ELF-1 (cell line): ENCODE results near the gene NUSAP1.
A peak's percentile ranks its signal among the peaks of the same experiment; 100 is the strongest.
"Not testable (repeated sequence)": the region's sequence is repeated elsewhere in the genome, so short reads cannot be mapped to it uniquely, and the experiment has no call there.

ENCODE experiments used
- DNase-seq: peaks from one replicate; pipeline ENCODE4 v3.0.0-alpha.2; 2016; ENCODE audit warnings: low read depth, low spot score

The NUSAP1 gene

DNA sequence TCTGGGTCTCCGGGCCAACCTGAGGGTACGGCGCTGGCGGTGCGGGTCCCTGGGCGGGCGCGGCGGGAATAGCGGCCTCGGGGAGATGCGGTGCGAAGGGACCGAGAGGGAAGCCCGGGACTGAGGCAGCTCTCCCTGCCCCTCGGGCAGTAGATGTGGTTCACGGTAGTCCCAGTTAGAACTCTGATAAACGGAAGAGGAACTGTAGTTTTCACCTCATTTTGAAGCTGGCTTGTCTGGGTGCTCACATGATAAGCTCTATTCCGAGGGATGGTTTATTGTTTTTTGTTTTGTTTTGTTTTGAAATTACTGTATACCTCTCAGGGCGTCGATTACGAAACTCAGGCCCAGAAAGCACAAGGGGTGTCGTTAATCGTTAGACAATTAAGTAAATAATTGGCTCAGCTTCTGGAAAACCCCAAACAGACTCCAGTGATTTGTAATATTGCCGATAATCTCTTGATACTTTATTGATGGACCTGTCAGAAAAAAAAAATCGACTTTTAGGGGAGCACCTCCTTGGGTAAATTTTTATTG is 413 bp downstream of the NUSAP1 start:
- DNase-seq: no peak

DNA sequence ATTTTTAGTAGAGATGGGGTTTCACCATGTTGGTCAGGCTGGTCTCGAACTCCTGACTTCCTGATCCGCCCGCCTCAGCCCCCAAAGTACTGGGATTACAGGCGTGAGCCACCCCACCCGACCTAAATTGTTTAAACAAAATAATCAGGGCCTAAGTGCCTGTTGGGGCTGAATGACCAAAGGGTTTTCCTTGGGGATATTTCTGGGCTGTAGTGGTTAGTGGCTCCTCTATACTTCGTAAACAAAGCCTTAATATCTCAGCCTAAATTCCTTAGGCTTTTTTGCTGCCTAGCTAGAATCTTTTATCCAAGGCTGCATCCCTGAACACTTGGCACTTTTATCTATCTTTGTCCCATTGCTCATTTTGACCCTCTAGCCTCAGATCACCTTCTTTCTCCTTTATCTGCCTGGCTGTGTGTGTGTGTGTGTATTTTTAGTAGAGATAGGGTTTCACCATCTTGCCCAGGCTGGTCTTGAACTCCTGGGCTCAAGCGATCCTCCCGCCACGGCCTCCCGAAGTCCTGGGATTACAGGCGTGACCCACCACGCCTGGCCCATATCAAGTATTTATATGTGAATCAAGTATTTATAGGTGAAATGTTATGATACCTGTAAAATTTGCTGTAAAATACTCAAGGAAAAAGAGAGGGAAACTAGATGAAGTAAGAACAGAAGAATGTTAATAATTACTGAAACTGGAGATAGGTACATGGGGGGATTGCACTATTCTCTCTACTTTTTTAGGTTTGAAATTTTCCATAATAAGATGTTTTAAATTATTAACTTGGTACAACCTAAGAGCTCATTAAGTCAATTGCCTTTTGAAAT is 1.8 kb downstream of the NUSAP1 start:
- DNase-seq: peak; percentile 34

DNA sequence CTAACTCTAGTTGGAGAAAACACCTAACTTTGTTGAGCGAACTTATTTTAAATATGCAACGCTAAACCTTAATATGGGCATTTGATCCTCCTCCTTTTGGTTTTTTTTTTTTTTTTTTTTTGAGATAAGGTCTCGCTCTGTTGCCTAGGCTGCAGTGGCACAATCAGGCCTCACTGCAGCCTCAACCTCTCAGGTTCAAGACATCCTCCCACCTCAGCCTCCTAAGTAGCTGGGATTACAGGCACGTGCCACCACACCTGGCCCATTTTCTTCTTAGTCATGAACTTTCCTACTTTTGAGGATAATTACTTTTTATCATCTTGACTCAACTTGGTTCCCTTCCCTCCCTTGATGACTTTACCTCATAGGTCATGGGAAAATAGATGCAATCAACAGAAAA is 3.9 kb downstream of the NUSAP1 start:
- DNase-seq: no peak

DNA sequence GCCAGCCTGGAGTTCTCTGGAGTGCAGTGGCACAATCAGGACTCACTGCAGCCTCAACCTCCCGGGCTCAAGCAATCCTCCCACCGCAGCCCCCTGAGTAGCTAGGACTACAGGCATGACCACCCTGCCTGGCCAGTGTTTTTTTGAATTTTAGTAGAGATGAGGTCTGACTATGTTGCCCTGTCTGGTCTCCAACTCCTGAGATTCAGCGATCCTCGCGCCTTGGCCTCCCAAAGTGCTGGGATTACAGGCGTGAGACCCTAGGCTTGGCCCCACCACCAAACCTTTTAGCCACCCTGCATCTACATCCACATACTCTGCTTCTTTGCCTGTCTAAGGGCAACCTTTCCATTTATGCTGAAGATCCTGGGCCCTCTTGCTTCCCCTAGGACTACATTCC is 4.4 kb downstream of the NUSAP1 start:
- DNase-seq: no peak

DNA sequence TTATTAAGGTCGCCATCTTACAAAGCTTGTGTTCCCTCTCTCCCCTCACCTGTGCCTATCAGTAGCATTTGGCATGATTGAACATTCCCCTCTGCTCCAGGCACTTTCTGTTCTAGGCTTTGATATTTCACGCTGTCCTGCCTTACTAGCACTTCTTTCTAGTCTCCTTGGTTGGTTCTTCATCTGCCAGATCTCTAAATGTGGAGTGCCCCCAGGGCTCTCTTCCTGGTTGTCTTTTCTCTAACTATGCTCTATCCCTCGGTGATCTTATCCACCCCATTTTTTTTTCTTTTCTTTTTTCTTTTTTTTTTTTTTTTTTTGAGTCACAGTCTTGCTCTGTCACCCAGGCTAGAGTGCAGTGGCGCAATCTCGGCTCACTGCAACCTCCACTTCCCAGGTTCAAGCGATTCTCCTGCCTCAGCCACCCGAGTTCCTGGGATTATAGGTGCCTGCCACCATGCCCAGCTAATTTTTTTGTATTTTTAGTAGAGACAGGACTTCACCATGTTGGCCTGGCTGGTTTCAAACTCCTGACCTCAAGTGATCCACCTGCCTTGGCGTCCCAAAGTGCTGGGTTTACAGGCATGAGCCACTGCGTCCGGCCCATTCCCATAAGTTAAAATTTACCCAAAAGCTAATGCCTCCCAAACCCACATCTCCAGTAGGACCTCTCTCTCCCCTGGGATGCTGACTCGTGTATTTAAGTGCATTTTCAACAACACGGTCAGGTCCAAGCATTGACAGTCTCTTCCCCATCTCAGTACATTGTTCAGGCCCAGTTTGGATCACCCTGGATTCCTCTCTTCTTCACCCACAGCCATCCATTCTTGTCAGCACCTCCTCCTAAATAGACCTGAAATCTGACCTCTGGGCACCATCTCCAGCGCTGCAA is 5.2 kb downstream of the NUSAP1 start:
- DNase-seq: peak; percentile 31

DNA sequence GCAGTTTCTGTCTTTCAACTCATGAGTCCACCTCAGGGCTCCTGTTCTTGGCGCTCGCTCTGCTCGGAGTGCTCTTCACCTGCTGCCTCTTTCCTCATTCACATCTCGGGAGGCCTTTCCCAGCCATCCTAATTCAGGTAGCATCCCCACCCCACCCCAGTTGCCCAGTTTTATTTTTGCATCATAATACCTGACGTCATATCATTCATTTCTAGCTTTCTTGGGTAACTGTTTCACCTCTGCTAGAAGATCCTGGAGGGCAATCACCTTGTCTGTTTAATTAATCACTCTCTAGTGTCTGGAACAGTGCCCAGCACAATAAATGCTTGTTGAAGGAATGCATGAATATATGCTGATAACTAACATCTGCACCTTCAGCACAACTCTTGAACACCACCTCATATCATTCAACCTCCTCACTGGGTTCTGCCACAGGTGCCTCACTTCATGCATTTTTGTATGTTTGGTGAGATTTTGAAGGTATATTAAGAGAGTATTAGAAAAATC is 7.6 kb downstream of the NUSAP1 start:
- DNase-seq: no peak

DNA sequence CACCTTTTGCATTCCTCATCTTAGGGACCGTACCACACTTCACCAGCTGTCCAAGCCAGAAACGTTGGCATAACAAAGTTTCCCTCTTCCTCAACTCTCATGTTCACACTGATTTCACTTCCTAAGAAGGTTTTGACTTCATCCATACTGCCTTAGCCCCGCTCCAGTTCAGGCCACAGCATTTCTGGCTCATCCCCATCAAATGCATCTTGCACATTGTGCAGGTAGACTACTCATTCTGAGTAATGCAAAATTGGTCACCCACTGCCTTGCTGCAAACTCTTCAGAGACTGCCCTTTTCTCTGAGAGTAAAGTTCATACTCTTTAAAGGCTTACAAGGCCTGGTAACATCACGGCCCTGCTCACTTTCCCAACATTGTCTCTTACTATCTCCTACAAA is 8.8 kb downstream of the NUSAP1 start:
- DNase-seq: no peak

DNA sequence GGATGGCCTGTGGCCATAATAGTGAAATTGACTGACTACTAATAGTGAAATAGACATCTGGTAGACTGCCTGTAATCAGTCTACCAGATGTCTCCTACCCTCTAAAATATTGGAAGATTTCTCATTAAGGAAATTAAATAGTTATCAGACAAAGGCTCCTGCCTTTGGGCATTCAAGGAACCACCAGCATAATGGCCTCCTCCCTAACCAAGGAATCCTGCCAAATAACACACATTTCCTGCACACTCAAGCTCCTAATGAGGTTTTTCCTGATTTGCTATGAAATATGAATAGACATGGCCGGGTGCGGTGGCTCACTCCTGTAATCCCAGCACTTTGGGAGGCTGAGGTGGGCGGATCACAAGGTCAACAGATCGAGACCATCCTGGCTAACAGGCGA is 14.6 kb downstream of the NUSAP1 start:
- no peak for DNase-seq

DNA sequence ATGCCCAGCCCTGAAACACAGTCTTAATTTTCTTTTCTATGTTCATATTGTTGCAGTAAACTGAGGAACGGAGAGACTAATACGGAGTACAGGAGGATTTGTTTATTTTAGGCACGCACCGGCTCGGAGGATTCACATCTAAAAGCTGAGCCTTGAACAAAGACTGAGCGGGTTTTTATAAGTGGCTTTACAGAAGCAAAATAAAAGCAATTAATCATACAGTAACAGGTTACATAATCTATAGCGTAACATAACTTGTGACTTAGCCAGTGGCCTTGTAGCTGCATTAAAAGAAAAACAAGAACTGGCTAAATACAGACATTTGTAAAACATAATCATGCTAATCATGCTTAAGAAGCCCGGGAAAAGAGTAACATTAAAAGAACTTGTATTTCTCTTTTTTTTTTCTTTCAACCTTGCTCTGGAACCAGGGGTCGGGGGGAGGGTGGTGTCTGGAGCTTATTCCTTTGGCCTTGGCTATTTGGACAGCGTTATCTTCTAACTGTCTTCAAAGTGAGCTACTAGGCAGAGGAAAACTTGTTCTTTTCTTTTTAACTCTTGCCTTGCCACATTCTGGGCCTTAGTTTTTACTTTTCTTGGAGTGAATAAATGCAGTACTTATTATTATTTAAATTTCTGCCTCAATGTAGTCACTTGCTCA is 17.5 kb downstream of the NUSAP1 start:
- DNase-seq: no peak

DNA sequence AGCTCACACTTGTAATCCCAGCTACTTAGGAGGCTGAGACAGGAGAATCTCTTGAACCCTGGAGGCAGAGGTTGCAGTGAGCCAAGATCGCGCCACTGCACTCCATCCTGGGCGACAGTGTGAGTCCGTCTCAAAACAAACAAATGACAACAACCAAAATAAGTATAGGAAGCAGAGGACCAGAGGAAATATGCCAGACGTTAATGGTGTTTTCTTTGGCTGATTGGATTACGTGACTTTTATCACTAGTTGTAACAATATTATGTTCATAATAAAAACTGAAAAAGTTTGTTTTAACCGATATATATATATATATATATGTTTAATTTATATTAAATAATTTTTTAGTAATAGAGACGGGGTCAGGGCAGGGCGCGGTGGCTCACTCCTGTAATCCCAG is 21.7 kb downstream of the NUSAP1 start:
- DNase-seq: no peak

DNA sequence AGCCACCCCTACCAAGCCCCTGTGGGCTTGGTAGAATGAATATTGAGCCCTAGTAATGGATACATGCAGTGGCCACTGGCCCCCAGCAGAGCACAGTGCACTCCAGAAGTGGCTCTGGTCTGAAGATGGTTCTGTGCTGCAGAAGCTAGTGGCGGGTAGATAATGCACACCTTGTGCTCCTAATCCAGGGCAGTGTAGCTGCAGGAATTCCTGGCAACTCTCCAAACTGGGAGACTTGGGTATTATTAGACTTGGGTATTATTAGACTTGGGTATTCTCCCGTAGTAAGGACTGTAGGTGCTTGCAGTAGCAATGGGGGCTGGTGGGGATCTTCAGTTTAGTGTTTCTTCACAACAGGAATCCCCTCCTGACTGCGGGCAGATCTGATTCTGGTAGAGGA is 34.7 kb downstream of the NUSAP1 start:
- no peak for DNase-seq

DNA sequence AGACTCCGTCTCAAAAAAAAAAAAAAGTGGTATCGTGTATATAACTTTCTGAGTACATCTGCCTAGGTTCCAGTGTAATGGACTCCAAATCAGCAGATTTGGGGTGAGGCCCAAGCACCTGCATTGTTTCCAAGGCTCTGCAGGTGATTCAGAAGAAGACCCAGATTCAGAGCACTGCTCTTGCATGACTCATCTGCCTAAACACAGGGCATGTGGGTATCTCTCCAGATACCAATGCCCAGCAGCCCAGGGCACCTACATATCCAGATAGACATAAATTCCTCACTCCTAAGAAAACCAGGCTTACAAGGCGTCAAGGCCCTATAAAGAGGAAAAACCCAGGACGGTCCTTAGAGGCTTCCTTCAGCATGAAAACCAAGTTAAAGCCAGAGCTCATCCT is 45.3 kb downstream of the NUSAP1 start:
- DNase-seq: no peak

DNA sequence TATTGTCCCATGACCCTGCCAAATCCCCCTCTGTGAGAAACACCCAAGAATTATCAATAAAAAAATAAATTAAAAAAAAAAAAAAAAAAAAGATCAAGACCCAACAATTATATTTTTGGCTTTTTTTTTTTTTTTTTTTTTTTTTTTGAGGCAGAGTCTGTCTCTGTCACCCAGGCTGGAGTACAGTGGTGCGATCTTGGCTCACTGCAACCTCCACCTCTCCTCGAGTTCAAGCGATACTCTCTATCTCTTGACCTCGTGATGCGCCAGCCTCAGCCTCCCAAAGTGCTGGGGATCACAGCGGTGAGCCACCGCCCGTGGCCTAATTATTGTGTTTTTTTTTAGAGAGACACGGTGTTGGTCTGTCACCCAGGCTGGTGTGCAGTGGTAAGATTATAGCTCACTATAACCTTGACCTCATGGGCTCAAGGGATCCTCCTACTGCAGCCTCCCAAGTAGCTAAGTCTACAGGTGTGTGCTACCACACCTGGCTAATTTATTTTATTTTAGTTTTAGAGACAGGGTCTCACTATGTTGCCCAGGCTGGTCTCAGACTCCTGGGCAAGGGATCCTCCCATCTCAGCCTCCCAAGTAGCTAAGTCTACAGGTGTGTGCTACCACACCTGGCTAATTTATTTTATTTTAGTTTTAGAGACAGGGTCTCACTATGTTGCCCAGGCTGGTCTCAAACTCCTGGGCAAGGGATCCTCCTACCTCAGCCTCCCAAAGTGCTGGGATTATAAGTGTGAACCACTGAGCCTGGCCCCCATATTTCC is 51.5 kb downstream of the NUSAP1 start:
- not testable (repeated sequence) for DNase-seq

DNA sequence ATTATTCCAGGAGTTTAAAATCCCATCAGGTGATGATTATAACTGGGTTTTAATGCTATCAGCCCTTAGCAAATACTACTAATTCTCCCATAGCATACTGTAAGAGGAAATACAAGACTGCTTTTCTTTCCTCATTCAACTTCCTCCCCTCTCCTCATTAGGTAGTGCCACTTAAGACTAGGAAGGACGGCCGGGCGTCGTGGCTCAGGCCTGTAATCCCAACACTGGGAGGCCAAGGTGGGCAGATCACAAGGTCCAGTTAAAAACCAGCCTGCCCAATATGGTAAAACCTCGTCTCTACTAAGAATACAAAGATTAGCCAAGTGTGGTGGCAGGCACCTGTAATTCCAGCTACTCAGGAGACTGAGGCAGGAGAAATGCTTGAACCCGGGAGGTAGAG is 55.0 kb downstream of the NUSAP1 start:
- no peak for DNase-seq

DNA sequence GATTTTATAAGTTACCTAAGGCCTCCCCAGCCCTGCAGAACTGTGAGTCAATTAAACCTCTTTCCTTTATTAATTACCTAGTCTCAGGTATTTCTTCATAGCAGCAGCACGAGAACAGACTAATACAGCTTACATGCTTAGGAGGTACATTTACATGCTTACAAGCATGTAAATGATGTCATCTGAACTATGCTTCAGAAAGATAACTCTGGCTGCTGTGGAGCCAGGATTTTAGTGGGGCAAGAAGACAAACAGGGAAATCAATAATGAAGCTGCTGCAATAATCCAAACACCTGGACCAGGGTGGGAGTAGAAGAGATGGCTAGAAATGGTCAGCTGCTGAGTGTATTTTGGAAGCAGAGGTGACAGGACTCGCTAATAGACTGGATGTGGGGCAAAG is 60.0 kb downstream of the NUSAP1 start:
- DNase-seq: no peak

DNA sequence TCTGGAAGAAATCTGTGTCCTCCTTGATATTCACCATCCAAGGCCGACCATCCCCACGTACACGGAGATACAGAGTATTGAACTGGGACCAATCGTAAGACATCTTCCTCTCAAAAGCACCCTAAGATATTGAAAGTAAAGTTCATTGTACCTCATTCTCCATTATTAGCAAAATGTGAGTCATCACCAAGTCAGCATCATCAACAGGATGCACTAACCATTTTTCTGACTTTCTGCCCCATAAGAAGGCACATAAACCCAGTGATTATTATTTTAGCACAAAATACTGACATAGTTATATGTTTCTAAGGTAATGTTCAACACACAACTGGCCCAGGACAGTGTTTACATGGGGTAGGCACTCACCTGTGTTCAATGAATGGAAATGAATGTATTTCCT is 62.2 kb downstream of the NUSAP1 start:
- DNase-seq: no peak

DNA sequence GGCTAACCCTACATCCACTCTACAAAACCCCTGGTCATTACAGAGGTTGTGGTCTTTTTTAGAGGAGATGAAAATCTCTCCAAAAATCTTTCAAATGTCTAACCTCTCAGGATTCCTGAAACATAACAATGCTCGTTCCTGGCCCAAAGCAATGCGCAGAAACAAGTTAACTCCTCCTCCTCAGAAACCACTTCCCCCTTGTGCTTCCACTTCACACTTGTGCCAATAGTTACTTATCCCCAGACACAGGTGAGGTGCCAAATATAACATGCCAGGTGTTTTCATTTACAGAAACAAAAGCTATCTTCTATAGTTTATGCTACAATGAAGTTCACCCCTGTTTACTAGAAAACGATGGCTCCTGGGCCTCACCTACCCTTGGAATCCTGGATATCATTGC is 63.4 kb downstream of the NUSAP1 start:
- no peak for DNase-seq

DNA sequence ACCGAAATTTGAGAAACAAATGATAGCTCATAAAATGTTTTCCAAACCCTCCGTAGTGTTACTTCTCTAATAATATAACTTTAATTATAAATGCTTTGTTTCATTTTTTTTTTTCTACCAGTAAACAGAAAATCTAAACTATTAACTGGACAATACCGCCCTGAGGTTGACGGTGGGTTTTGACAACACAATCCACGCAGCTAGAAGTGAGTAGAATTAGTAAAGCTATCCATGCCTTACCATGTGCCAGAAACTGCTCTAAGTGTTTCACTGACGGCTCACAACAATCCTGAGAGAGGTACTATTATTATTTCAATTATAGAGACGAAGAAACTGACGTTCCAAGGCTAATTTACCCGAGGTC is 69.2 kb downstream of the NUSAP1 start:
- no peak for DNase-seq

DNA sequence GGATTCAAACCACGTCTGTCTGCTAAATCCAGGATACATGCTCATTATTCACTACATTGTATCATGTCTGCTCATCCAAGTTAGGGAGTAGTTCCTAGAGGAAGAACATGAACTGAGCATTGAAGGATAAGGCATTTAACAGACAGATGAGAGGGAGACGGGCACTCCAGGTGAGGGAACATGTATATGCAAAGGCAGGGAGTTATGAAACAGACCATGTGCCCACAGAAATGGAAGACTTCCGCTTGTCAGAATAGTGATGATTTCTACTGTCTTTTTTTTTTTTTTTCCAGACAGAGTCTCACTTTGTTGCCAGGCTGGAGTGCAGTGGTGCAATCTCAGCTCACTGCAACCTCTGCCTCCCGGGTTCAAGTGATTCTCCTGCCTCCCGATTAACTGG is 74.7 kb downstream of the NUSAP1 start:
- no peak for DNase-seq

DNA sequence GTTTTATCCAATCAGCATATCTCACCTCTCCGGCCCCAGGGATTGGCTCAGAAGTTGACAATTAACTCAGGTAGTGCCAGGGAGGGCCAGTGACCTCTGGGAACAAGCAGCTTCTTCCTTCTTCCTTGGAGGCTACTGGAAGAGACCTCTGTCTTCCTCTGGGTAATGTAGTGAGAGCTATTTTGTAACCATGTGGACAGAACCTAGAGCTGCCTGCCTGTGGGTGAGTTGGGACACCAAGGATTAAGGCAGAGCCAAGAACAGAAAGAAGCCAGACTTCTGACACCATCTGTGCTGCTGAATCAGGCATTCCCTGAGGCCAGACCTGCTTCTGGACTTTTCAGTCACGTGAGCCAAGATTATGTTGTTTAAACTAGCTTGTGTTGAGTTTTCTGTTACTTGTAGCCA is 75.6 kb downstream of the NUSAP1 start:
- DNase-seq: peak; percentile 76

DNA sequence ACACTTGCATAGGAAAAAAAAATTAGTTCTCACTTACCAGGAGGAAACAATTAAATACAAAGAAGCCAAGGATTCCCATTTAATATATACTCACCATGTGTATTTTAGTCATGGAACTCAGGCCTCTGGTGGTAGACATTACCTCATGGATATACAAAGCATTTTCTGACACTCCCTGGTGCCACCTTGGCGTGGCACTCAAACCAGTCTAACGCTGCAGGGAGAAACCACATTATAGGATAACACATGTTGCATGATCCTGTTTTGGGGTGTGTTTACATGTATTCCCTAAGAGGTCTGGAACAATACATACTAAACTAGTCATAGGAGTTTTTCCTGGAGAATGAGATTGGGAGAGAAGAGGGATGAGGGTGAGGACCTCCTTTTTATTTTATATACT is 78.3 kb downstream of the NUSAP1 start:
- DNase-seq: no peak
